Lower leg skin (tissue), 3 donors: Measurements from ENCODE around the gene RAB21.

Experiments
- CTCF ChIP-seq, 3 donors: fragments of 450-650 bp; IDR thresholded peaks; one replicate each; pipeline ENCODE4 v1.5.1; 2016; ENCODE audit warnings: antibody characterized with exemption in 3 of 3, mild to moderate bottlenecking in 3 of 3, moderate library complexity in 2 of 3
- POLR2A ChIP-seq, 2 donors: fragments of 450-650 bp; IDR thresholded peaks; one replicate each; pipeline ENCODE4 v1.6.1; 2016 to 2017; ENCODE audit warnings: antibody characterized with exemption in 2 of 2, mild to moderate bottlenecking in 1 of 2, moderate library complexity in 1 of 2

GRCh38 chr12:71764587-71765321 is 10.1 kb downstream of the RAB21 start:
- TF ChIP-seq CTCF (IDR thresholded peaks at IDR 0.05) (no peak), POLR2A (IDR thresholded peaks at IDR 0.05) (no peak)
